Gastrocnemius medialis (tissue), 4 donors: Measurements from ENCODE around the gene PLLP. TPM values are rescaled to one million over a fixed set of nuclear protein-coding genes. Genes with fewer than 3 reads are reported as not detected.

Source experiments
- ATAC-seq, 2 donors: fragments of 150-250 bp; one replicate each; pipeline ENCODE4 v1.9.1; 2016
- DNase-seq, 2 donors: peaks; one replicate each; pipeline ENCODE4 v3.0.0-alpha.2; 2019
- H3K27ac ChIP-seq, 4 donors: fragments of 200-600 bp; sonication (generic); 1 replicate in 1 of 4; 2 replicates in 3 of 4; pipeline ENCODE4 v1.5.1; 2016 to 2018; ENCODE audit warnings: mild to moderate bottlenecking in 2 of 4, moderate library complexity in 1 of 4
- H3K27me3 ChIP-seq, 3 donors: fragments of 200-600 bp; sonication (generic) in 2 of 3; 1 replicate in 1 of 3; 2 replicates in 2 of 3; pipeline versions ENCODE4 v1.5.1 to v1.6.0; 2016 to 2019; ENCODE audit warnings: mild to moderate bottlenecking in 1 of 3, moderate library complexity in 1 of 3
- H3K36me3 ChIP-seq, 2 donors: fragments of 200-600 bp; sonication (generic) in 1 of 2; one replicate each; pipeline ENCODE4 v1.5.1; 2017 to 2018
- H3K4me1 ChIP-seq, 2 donors: fragments of 200-600 bp; sonication (generic) in 1 of 2; one replicate each; pipeline ENCODE4 v1.5.1; 2016 to 2017; ENCODE audit warnings: mild to moderate bottlenecking in 2 of 2
- H3K4me3 ChIP-seq, 4 donors: fragments of 200-600 bp; sonication (generic) in 3 of 4; 1 replicate in 1 of 4; 2 replicates in 3 of 4; pipeline ENCODE4 v1.5.1; 2016 to 2019; ENCODE audit warnings: mild to moderate bottlenecking in 2 of 4
- H3K9me3 ChIP-seq, 3 donors: fragments of 200-600 bp; sonication (generic) in 2 of 3; 1 replicate in 1 of 3; 2 replicates in 2 of 3; pipeline ENCODE4 v1.5.1; 2016 to 2019
- POLR2A ChIP-seq, 2 donors: fragments of 450-650 bp; IDR thresholded peaks; one replicate each; pipeline ENCODE4 v1.6.1; 2017; ENCODE audit warnings: antibody characterized with exemption in 2 of 2, mild to moderate bottlenecking in 2 of 2, moderate library complexity in 2 of 2
- in situ Hi-C, 4 donors: fragments of 200-750 bp; cut with MboI; loops; one replicate each; pipeline versions ENCODE4 v1.15.0 to v1.8.0; 2017; ENCODE audit warnings: low sequenced_read_pairs in 4 of 4
- intact Hi-C: fragments of 100-400 bp; cut with DNase I; formaldehyde crosslinking; loops from one replicate; pipeline ENCODE4 v1.15.1; 2023; ENCODE audit warnings: low total_unique reads
- total RNA-seq, 4 donors: library from RNA; depleted of rRNA; stranded (reverse); fragments of >200 nt; gene quantifications; one replicate each; pipeline versions ENCODE4 v1.1.0 to v1.2.3, GENCODE V29; 2016
- TF ChIP-seq, protein P1 (sequence below), 5 experiments: fragments of 450-650 bp in 3 of 5; fragments of 200-600 bp in 2 of 5; sonication (generic) in 2 of 5; IDR thresholded peaks in 4 of 5; conservative IDR thresholded peaks in 1 of 5; 1 replicate in 4 of 5; 2 replicates in 1 of 5; pipeline ENCODE4 v1.5.1; 2016 to 2019; ENCODE audit warnings: antibody characterized with exemption in 5 of 5, mild to moderate bottlenecking in 3 of 5, moderate library complexity in 3 of 5

Gene PLLP
- total RNA-seq, 4 donors from 2014 or later: 1.2 to 6.2 (median 4.7) TPM

DNA sequence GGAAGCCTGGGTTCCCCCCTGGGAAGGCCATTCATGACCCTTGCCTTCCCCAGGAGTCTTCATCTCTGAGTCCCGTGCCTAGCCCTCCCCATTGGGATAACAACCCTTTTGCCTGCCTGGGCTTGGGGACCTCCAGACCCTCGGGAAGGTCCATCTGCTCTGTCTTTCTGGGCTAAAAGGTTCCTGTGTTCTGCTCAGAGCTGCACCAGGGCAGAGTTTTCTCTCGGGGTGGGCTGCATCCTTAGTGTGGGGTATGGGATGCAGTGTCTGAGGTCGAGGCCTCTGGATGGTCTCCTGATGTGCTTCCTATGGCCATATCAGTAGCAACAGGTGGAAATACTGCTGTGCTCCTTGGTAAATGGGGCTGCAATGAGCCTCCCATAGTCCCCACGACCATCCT is 22.9 kb upstream of the PLLP start:
- intact Hi-C loops (no loop called here), in situ Hi-C loops (loop anchor here in 1 of 4 donors (10.0 kb wide), 1 partner anchor 207 kb away; no protein-coding TSS in a partner anchor)
- Histone ChIP-seq H3K27me3 (no peaks in the 10 kb centered on the region), H3K4me1 (peaks cover 12 to 15% of the 10 kb centered on the region in 2 donors), H3K36me3 (no peaks in the 10 kb centered on the region), H3K4me3 (no peak overlapping the region), H3K9me3 (no peaks in the 10 kb centered on the region), H3K27ac (no peak overlapping the region)
- DNase-seq (no peak), ATAC-seq (no peak)
- TF ChIP-seq, protein P1, sequence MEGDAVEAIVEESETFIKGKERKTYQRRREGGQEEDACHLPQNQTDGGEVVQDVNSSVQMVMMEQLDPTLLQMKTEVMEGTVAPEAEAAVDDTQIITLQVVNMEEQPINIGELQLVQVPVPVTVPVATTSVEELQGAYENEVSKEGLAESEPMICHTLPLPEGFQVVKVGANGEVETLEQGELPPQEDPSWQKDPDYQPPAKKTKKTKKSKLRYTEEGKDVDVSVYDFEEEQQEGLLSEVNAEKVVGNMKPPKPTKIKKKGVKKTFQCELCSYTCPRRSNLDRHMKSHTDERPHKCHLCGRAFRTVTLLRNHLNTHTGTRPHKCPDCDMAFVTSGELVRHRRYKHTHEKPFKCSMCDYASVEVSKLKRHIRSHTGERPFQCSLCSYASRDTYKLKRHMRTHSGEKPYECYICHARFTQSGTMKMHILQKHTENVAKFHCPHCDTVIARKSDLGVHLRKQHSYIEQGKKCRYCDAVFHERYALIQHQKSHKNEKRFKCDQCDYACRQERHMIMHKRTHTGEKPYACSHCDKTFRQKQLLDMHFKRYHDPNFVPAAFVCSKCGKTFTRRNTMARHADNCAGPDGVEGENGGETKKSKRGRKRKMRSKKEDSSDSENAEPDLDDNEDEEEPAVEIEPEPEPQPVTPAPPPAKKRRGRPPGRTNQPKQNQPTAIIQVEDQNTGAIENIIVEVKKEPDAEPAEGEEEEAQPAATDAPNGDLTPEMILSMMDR (IDR thresholded peaks at IDR 0.05 in 4 of 5, conservative IDR thresholded peaks at IDR 0.05 in 1 of 5): no peak
- TF ChIP-seq POLR2A (IDR thresholded peaks at IDR 0.05): no peak

DNA sequence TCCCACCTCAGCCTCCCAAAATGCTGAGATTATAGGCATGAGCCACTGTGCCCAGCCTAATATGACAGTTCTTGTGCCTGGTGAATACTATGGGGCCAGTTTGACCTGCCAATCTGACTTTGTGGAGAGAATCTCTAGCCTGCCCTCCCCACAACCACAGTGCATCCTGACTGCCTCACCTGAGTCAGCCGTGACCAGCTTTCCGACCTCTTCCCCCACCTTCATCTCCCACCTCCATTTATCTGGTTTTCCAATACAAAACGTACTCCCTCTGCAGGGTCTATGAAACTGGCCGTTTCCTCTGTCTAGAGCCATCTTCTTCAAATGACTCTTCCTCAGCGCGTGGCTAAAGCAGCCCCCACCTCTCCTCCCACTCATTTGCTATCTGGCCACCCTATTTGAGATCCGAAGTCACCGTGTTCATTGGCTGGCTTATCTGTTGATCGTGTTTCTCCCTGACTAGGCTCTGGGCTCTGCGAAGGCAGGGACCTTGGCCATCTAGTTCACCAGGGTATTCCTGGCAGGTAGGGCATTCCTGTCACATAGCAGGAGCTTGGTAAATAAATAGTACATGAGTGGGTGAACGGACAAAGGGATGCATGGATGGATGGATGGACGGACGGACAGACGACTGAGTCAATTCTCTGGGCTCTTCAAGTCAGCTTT is 22.3 kb upstream of the PLLP start:
- in situ Hi-C loops (loop anchor here in 1 of 4 donors (10.0 kb wide), 1 partner anchor 208 kb away; no protein-coding TSS in a partner anchor), intact Hi-C loops (no loop called here)
- H3K27me3 ChIP-seq: no peaks in the 10 kb centered on the region
- H3K36me3 ChIP-seq: no peaks in the 10 kb centered on the region
- DNase-seq (no peak), ATAC-seq (no peak)
- H3K9me3 ChIP-seq: no peaks in the 10 kb centered on the region
- TF ChIP-seq, protein P1 (IDR thresholded peaks at IDR 0.05 in 4 of 5, conservative IDR thresholded peaks at IDR 0.05 in 1 of 5): no peak
- TF ChIP-seq POLR2A (IDR thresholded peaks at IDR 0.05): no peak
- peaks cover 12 to 15% of the 10 kb centered on the region in 2 donors for H3K4me1 ChIP-seq
- no peak overlapping the region for H3K4me3 ChIP-seq
- H3K27ac ChIP-seq: no peak overlapping the region

DNA sequence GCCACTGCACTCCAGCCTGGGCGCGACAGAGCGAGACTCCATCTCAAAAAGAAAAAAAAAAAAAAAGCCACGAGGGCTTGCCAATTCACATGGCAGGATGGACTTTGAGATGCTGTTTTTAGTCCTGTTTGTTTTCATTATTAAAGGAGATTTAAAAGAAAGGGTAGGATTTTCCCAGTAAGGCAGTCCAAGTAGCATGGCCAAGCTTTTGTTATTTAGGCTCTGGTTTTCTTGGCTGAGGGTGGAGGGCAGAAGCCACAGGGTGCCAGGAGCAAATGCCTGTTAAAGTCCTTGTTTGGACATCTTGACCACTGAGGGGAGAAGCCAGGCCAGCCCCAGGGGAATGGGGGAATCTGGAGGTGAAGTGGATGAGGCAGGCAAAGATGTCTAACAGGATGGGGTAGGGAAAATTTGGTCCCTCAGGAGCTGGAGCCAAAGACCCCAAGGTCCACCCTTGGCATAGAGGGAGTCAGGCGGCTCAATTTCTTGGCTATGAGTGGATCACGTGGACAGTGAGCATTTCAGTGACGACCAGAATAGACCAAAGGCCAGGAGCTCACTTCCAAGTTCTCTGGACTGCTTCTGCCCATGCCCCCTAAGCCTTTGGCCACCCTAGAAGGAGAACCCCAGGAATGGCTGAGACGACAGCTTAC is 20.8 kb upstream of the PLLP start:
- peaks cover 15 to 18% of the 10 kb centered on the region in 2 donors for H3K4me1 ChIP-seq
- no peak for ATAC-seq
- H3K4me3 ChIP-seq: no peak overlapping the region
- no peaks in the 10 kb centered on the region for H3K36me3 ChIP-seq
- intact Hi-C loops: no loop called here
- no peaks in the 10 kb centered on the region for H3K9me3 ChIP-seq
- DNase-seq: peak in 1 of 2 donors; percentile 29
- no peak for TF ChIP-seq POLR2A (IDR thresholded peaks at IDR 0.05)
- in situ Hi-C loops: loop anchor here in 1 of 4 donors (10.0 kb wide), 1 partner anchor 210 kb away; no protein-coding TSS in a partner anchor
- peak overlapping the region; percentile 63 to 73 (median 68) for H3K27ac ChIP-seq
- H3K27me3 ChIP-seq: no peaks in the 10 kb centered on the region

DNA sequence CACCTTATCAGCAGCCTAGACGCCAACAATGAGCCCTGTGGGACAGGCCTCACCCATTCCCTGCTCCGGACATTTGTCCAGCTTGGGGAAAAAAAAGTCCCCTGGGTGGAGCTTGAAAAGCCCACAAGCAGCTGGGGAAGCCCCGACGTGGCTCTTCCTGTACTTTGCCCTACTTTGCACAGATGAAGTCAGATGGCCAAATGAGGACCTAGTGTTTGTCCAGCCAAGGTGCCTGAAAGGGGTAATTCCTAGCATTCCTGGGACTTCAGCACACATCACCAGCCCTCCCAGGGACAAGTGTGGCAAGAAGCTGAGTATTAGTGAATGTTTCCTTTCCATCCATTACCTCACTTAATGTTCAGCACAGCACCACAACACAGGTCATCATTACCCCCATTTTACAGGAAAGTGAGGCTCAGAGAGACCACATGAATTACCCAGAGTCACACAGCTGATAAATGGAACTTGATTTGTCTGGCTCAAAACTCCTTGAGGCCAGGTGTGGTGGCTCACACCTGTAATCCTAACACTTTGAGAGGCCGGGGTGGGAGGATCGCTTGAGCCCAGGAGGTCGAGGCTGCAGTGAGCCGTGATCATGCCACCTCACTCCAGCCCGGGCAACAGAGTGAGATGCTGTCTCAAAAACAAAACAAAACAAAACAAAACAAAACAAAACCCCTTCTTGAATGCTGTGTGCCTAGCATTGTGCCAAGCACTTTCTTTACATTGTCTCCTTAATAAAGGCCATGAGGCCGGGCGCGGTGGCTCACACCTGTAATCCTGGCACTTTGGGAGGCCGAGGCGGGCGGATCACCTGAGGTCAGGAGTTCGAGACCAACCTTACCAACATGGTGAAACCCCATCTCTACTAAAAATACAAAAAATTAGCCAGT is 19.9 kb upstream of the PLLP start:
- Histone ChIP-seq H3K36me3 (no peaks in the 10 kb centered on the region), H3K4me3 (no peak overlapping the region), H3K9me3 (no peaks in the 10 kb centered on the region), H3K27ac (peak overlapping the region; percentile 63 to 73 (median 68)), H3K27me3 (no peaks in the 10 kb centered on the region), H3K4me1 (peaks cover 15 to 21% of the 10 kb centered on the region in 2 donors)
- DNase-seq (peak in 1 of 2 donors; percentile 26), ATAC-seq (no peak)
- no peak for TF ChIP-seq POLR2A (IDR thresholded peaks at IDR 0.05)
- TF ChIP-seq, protein P1 (IDR thresholded peaks at IDR 0.05 in 4 of 5, conservative IDR thresholded peaks at IDR 0.05 in 1 of 5): no peak
- intact Hi-C loops (loop anchor here (5.0 kb wide), 2 partner anchors 68 to 233 kb away; partner anchors contain the start of genes CCDC102A and CX3CL1), in situ Hi-C loops (loop anchor here (5.0 to 10.0 kb wide), 4 partner anchors 113 to 218 kb away; no protein-coding TSS in a partner anchor)
